ENCODE measurements around the gene MAML2. TPM values are rescaled to one million over a fixed set of nuclear protein-coding genes. Genes with fewer than 3 reads are reported as not detected.

The MAML2 gene
- total and polyA plus RNA-seq, 2 experiments from 2014 or later, result 2.0 to 7.1 TPM

GRCh38 chr11:96073536-96073935, 269.5 kb downstream of the MAML2 start (continued):
- TF ChIP-seq ZNF462 (CRISPR knock-in tag; IDR thresholded peaks at IDR 0.05) (no peak), ZNF331 (CRISPR knock-in tag; IDR thresholded peaks at IDR 0.05; ENCODE audit: low read depth) (no peak), CREB1 (CRISPR knock-in tag; IDR thresholded peaks at IDR 0.05; ENCODE audit: low read depth) (no peak), POLR2AphosphoS5 (IDR thresholded peaks at IDR 0.05; ENCODE audit: low read depth) (no peak), EZH2phosphoT487 (IDR thresholded peaks at IDR 0.05; ENCODE audit: unreplicated experiment) (no peak), REST (IDR thresholded peaks at IDR 0.05; ENCODE audit: unreplicated experiment) (no peak), STAT1 (IDR thresholded peaks at IDR 0.05; ENCODE audit: unreplicated experiment) (no peak), EZH2 (IDR thresholded peaks at IDR 0.05; ENCODE audit: low read depth, unreplicated experiment) (no peak), ETS1 (IDR thresholded peaks at IDR 0.05) (no peak)

Measured in GM23338 (cell line).